HCT116 (cell line): ENCODE results near the gene ZDHHC16. TPM values are rescaled to one million over a fixed set of nuclear protein-coding genes. Genes with fewer than 3 reads are reported as not detected.
A peak's percentile ranks its signal among the peaks of the same experiment; 100 is the strongest.
"Not testable (repeated sequence)": the region's sequence is repeated elsewhere in the genome, so short reads cannot be mapped to it uniquely, and the experiment has no call there.

Source experiments
- ATAC-seq: fragments of 200-7000 bp; cut with Tn5 transposase; 2 replicates; pipeline ENCODE4 v1.9.1; 2020; ENCODE audit warnings: mild to moderate bottlenecking, moderate library complexity
- BruUV-seq: library from RNA; stranded (reverse); fragments of 400-500 nt; replicated peaks from 2 replicates; lab custom pipeline; 2021; lab: Mats Ljungman, UMichigan
- CTCF ChIA-PET: fragments of 300-600 bp; sonication (Branson Sonifier 250); formaldehyde crosslinking; loops from one replicate; lab custom pipeline; 2021; ENCODE audit warnings: antibody characterized with exemption; lab: Charles Lee
- POLR2A ChIA-PET: fragments of 300-600, 350-600 bp; sonication (Branson Sonifier 250); formaldehyde crosslinking; loops from one replicate; lab custom pipeline; 2021; ENCODE audit warnings: antibody characterized with exemption; lab: Charles Lee
- RAD21 ChIA-PET, 2 experiments: fragments of 300-600 bp; sonication (Branson Sonifier 250); formaldehyde crosslinking; loops; one replicate each; lab custom pipeline; 2023; ENCODE audit warnings: low total read pairs in 2 of 2; ENCODE audit not compliant: uncharacterized antibody in 2 of 2, unreplicated experiment in 2 of 2, low non-redundant PET in 1 of 2; lab: Charles Lee
- DNase-seq: peaks from one replicate; pipeline ENCODE4 v3.0.0-alpha.2; 2010; ENCODE audit warnings: low read depth, low spot score
- H2AFZ ChIP-seq: fragments of 200-600 bp; shearing (Covaris generic), sonication (generic); 2 replicates; pipeline ENCODE4 v1.6.1; 2017; ENCODE audit warnings: low read depth, mixed run types, mixed read lengths, antibody characterized with exemption, low read length; ENCODE audit not compliant: poor library complexity, severe bottlenecking
- H3K27ac ChIP-seq: 2 replicates; pipeline ENCODE4 v1.5.1; 2012; ENCODE audit warnings: low read depth, low read length
- H3K27me3 ChIP-seq: fragments of 200-600 bp; sonication (generic); 2 replicates; pipeline ENCODE4 v1.6.1; 2016; ENCODE audit warnings: mixed run types, low read length, mixed read lengths; ENCODE audit not compliant: insufficient read depth
- H3K36me3 ChIP-seq, 2 experiments: fragments of 200-500 bp in 1 of 2; fragments of 200-600 bp in 1 of 2; sonication (Bioruptor generic) in 1 of 2; sonication (generic) in 1 of 2; 2 replicates each; pipeline versions ENCODE4 v1.5.1 to v1.6.1; 2014 to 2016; ENCODE audit warnings: low read length in 2 of 2, inconsistent platforms in 1 of 2, mixed read lengths in 1 of 2, mixed run types in 1 of 2; ENCODE audit not compliant: insufficient read depth in 2 of 2, control insufficient read depth in 1 of 2
- H3K4me1 ChIP-seq, 2 experiments: fragments of 200-600 bp in 1 of 2; sonication (generic) in 1 of 2; 2 replicates each; pipeline versions ENCODE4 v1.5.1 to v1.6.1; 2012 to 2017; ENCODE audit warnings: low read length in 2 of 2, inconsistent platforms in 1 of 2, mild to moderate bottlenecking in 1 of 2, mixed read lengths in 1 of 2, mixed run types in 1 of 2, moderate library complexity in 1 of 2; ENCODE audit not compliant: insufficient read depth in 2 of 2, control insufficient read depth in 1 of 2
- H3K4me2 ChIP-seq: fragments of 200-600 bp; sonication (generic); 2 replicates; pipeline ENCODE4 v1.6.1; 2017; ENCODE audit warnings: mixed run types, low read length, mixed read lengths
- H3K4me3 ChIP-seq, 2 experiments: fragments of 200-600 bp in 1 of 2; sonication (generic) in 1 of 2; replicated peaks in 1 of 2; 2 replicates each; pipeline ENCODE4 v1.5.1; 2011 to 2016; ENCODE audit warnings: low read length in 2 of 2, control low read depth in 1 of 2, low read depth in 1 of 2, mild to moderate bottlenecking in 1 of 2, mixed read lengths in 1 of 2, mixed run types in 1 of 2
- H3K79me2 ChIP-seq: fragments of 200-600 bp; sonication (generic); 2 replicates; pipeline ENCODE4 v1.6.1; 2017; ENCODE audit warnings: mild to moderate bottlenecking, mixed run types, low read length, moderate library complexity, mixed read lengths; ENCODE audit not compliant: insufficient read depth
- H3K9ac ChIP-seq: fragments of 200-600 bp; sonication (generic); 2 replicates; pipeline ENCODE4 v1.6.1; 2016; ENCODE audit warnings: low read length, mixed read lengths
- H3K9me2 ChIP-seq: fragments of 200-600 bp; sonication (generic), shearing (Covaris generic); 2 replicates; pipeline ENCODE4 v1.6.1; 2017; ENCODE audit warnings: mixed run types, mild to moderate bottlenecking, moderate library complexity; ENCODE audit not compliant: insufficient read depth
- H3K9me3 ChIP-seq, 2 experiments: fragments of 200-500 bp in 1 of 2; fragments of 200-600 bp in 1 of 2; sonication (Bioruptor generic) in 1 of 2; sonication (generic) in 1 of 2; 2 replicates each; pipeline ENCODE4 v1.6.1; 2014 to 2017; ENCODE audit warnings: low read length in 2 of 2, mixed read lengths in 2 of 2, inconsistent platforms in 1 of 2, low read depth in 1 of 2, mild to moderate bottlenecking in 1 of 2, mixed run types in 1 of 2, moderate library complexity in 1 of 2; ENCODE audit not compliant: control insufficient read depth in 1 of 2, insufficient read depth in 1 of 2
- H4K20me1 ChIP-seq: fragments of 200-600 bp; sonication (generic), shearing (Covaris generic); 2 replicates; pipeline ENCODE4 v1.6.1; 2017; ENCODE audit warnings: mixed run types, mild to moderate bottlenecking, moderate library complexity; ENCODE audit not compliant: insufficient read depth
- CBX3 ChIP-seq: IDR thresholded peaks from 2 replicates; pipeline ENCODE4 v1.6.1; 2012; ENCODE audit warnings: low read depth
- CEBPB ChIP-seq: IDR thresholded peaks from 2 replicates; pipeline ENCODE4 v1.6.1; 2012; ENCODE audit warnings: low read depth
- EZH2 ChIP-seq: fragments of 200-600 bp; sonication (generic); IDR thresholded peaks from 2 replicates; pipeline ENCODE4 v1.6.1; 2017; ENCODE audit warnings: antibody characterized with exemption, mixed run types
- POLR2AphosphoS5 ChIP-seq: IDR thresholded peaks from 2 replicates; pipeline ENCODE4 v1.6.1; 2011; ENCODE audit warnings: mild to moderate bottlenecking, low read depth, low read length, moderate library complexity
- SRF ChIP-seq: IDR thresholded peaks from 2 replicates; pipeline ENCODE4 v1.6.1; 2012; ENCODE audit warnings: low read depth
- YY1 ChIP-seq: IDR thresholded peaks from 2 replicates; pipeline ENCODE4 v1.6.1; 2011; ENCODE audit warnings: low read length, low read depth, moderate library complexity, mild to moderate bottlenecking; ENCODE audit not compliant: insufficient replicate concordance; ENCODE audit errors: extremely low read depth
- ZNF274 ChIP-seq: fragments of 200-500 bp; sonication (Bioruptor generic); IDR thresholded peaks from 2 replicates; pipeline ENCODE4 v1.6.1; 2014; ENCODE audit warnings: mild to moderate bottlenecking, low read depth, low read length, inconsistent platforms
- intact Hi-C: fragments of 100-400 bp; cut with micrococcal nuclease; formaldehyde crosslinking; loops from 2 replicates; pipeline ENCODE4 v1.10.0; 2022
- total RNA-seq: library from RNA; stranded (reverse); gene quantifications from one replicate; pipeline ENCODE4 v1.2.1, GENCODE V29; 2021; ENCODE audit not compliant: unreplicated experiment
- TF ChIP-seq, protein P1 (sequence below): IDR thresholded peaks from 2 replicates; pipeline ENCODE4 v1.6.1; 2012

ZDHHC16 gene
- total RNA-seq, 1 experiment from 2014 or later, result 34.0 TPM

DNA sequence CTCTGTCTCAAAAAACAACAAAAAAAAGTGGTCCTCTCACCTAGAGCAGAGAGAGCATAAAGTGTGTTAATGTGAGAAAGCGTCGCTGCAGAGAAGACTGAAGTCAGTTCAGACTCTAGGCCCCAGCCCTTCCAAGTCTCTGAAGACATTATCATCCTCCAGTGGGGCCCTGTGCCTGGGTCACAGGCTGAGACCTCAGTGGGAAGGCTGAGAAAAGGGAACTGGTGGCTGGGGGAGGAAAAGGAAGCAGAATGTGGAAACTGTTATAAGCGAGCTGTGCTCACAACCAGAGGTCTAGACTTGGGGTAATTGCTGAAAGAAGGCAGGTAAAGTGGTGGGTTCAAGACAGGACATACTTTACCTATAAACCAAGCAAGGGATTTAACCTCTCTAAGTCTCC lies 39.9 kb upstream of the ZDHHC16 start (continued):
- TF ChIP-seq POLR2AphosphoS5 (no peak), SRF (no peak), CBX3 (no peak), EZH2 (no peak), ZNF274 (no peak), CEBPB (no peak), YY1 (no peak)
- TF ChIP-seq, protein P1, sequence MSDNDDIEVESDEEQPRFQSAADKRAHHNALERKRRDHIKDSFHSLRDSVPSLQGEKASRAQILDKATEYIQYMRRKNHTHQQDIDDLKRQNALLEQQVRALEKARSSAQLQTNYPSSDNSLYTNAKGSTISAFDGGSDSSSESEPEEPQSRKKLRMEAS, result no peak

DNA sequence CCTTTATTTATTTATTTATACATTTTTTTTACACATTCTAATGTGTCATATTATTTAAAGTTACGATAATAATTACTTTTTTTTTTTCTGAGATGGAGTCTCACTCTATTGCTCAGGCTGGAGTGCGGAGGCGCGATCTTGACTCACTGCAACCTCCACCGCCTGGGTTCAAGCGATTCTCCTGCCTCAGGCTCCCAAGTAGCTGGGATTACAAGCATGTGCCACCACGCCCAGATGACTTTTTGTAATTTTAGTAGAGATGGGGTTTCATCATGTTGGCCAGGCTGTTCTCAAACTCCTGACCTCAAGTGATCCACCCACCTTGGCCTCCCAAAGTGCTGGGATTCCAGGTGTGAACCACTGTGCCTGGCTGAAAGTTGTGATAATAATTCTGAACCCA lies 39.5 kb upstream of the ZDHHC16 start:
- H4K20me1 ChIP-seq, H3K27ac ChIP-seq, H3K27me3 ChIP-seq, H3K9ac ChIP-seq, H3K4me3 ChIP-seq, H3K79me2 ChIP-seq, POLR2A ChIA-PET, RAD21 ChIA-PET, DNase-seq, BruUV-seq, H3K36me3 ChIP-seq, H3K9me2 ChIP-seq, ATAC-seq, H3K9me3 ChIP-seq: not testable (repeated sequence)
- peaks cover 8 to 41% of the 10 kb centered on the region in 2 experiments; a peak in 3 of 4 replicates for H3K4me1 ChIP-seq
- intact Hi-C loops, result loop anchor here (2.0 kb wide), 1 partner anchor 146 kb away; no protein-coding TSS in a partner anchor
- H2AFZ ChIP-seq, result peak overlapping the region; percentile 9
- CTCF ChIA-PET, result interaction anchor here (1.0 kb wide), 1 partner anchor 206 kb away, joined by 3 read pairs; no protein-coding TSS in a partner anchor
- H3K4me2 ChIP-seq, result peak overlapping the region; percentile 83
